GM12874 (cell line): Measurements from ENCODE around the gene ANTXR1.

ENCODE experiments used
- TF ChIP-seq, protein P1 (sequence below): IDR thresholded peaks from 2 replicates; pipeline ENCODE4 v1.5.1; 2011; ENCODE audit warnings: low read depth, mild to moderate bottlenecking, control low read depth, low read length, moderate library complexity; ENCODE audit not compliant: insufficient read depth

The ANTXR1 gene

GRCh38 chr2:69201259-69201658 is 188.3 kb downstream of the ANTXR1 start:
- TF ChIP-seq, protein P1, sequence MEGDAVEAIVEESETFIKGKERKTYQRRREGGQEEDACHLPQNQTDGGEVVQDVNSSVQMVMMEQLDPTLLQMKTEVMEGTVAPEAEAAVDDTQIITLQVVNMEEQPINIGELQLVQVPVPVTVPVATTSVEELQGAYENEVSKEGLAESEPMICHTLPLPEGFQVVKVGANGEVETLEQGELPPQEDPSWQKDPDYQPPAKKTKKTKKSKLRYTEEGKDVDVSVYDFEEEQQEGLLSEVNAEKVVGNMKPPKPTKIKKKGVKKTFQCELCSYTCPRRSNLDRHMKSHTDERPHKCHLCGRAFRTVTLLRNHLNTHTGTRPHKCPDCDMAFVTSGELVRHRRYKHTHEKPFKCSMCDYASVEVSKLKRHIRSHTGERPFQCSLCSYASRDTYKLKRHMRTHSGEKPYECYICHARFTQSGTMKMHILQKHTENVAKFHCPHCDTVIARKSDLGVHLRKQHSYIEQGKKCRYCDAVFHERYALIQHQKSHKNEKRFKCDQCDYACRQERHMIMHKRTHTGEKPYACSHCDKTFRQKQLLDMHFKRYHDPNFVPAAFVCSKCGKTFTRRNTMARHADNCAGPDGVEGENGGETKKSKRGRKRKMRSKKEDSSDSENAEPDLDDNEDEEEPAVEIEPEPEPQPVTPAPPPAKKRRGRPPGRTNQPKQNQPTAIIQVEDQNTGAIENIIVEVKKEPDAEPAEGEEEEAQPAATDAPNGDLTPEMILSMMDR, result no peak

DNA sequence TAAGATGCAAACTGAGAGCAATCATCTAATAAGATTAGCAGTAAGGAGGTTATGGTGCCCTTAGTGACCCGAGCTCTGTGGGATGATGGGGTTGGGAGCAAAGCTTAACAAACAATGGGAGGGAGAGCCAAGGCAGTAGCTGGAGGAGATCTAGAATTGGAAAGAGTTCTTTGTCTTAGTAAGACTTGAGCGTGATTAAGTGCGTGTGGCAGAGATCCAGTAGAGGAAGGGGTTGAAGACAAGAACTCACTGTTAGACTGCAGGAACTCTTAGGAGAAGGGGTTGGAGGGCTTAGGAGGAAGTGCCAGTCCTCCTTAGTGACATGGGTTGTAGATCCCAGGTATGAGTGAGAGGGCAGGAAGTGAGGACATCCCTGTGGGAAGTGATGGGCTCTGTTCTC is 189.3 kb downstream of the ANTXR1 start:
- TF ChIP-seq, protein P1, result no peak

DNA sequence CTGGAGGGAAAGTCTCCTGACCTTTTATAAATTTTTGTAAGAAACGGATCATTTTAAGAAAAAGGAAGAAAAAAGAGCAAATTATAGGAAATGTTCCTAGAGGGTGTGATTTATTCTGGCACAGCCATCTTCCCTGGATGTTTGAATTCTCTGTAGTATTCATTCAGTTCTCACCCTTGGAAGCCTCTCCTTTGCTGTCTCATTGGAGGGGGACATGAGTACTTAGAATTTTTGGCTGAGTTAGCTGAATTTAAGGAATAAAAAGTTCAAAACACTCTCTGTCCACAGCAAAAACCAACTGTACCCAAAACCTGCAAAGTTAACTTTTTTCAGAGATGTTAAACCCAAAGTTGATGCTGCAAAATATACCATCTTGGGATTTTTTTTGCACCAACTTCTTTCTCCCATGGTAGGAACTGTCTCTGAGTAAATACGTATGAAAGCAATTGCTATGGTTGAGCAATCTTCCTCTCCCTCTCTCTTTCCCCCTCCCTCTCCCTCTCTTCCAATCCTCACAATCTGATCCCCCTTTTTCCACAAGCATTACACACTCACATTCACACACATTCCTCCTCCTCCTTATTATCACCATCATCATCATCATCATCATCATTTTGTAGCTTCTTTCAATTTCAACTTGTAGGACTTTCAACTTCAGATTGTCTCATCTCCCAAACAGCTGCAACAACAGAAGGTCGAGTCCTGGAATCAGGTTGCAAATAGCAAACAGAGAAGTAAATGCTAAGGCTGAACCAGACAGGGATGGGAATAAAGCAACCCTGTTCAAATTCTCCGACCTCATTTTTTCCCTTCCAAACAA is 190.4 kb downstream of the ANTXR1 start:
- TF ChIP-seq, protein P1, result no peak

DNA sequence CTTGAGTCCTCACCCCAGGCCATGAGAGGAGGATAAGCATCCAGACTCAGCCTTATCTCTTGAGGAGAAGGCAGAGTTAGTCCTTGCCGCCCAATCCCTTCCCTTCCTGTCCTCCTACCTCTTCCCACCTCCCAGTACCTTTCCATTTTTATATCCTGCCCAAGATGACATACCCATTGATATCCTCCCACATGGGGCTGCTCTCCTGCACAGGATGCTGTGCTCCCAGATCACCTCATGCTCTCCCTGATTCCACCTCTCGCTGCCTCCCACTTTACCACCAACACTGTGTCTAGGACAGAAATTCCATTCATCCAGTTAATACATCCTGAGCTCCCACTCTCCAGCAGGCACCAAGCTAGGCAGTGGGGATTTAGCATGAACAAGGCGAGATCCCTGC is 191.7 kb downstream of the ANTXR1 start:
- TF ChIP-seq, protein P1, result no peak

- TF ChIP-seq, protein P1, result no peak
These were observed 192.1 kb downstream of the ANTXR1 start for GRCh38 chr2:69205076-69205475.

DNA sequence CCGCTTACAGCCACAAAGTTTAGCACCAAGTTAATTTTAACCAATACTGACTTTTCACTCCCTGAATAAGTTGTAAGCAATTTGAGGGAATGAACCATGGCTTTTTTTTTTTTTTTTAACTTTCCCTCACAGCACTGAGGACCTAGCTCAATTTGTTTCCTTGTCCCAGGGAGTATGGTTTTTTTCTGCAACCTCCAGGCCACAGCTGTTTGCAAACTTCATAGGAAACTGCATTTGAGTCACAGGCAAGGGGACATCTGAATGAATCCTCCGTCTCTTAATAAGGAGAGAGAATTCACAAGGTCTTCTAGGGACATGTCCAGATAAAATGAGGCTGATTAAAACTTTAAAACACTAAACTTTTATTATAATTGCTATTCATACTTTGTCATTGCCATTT is 192.5 kb downstream of the ANTXR1 start:
- TF ChIP-seq, protein P1, result no peak

GRCh38 chr2:69208023-69208595 is 195.1 kb downstream of the ANTXR1 start:
- TF ChIP-seq, protein P1, result no peak
